H9 (cell line): ENCODE measurements around the gene RPL29. TPM values are rescaled to one million over a fixed set of nuclear protein-coding genes. Genes with fewer than 3 reads are reported as not detected.

Experiments used
- DNase-seq: peaks from one replicate; pipeline ENCODE4 v3.0.0-alpha.2; 2017
- H2AFZ ChIP-seq: one replicate; pipeline ENCODE4 v1.6.1; 2013; ENCODE audit warnings: mild to moderate bottlenecking, low read length, control low read depth, moderate library complexity
- H2AK5ac ChIP-seq: 2 replicates; pipeline ENCODE4 v1.6.1; 2013; ENCODE audit warnings: low read length, control low read depth, mixed read lengths; ENCODE audit not compliant: insufficient read length
- H2BK120ac ChIP-seq: one replicate; pipeline ENCODE4 v1.6.1; 2013; ENCODE audit warnings: low read depth, mild to moderate bottlenecking, low read length, control low read depth, inconsistent platforms; ENCODE audit not compliant: poor library complexity, severe bottlenecking
- H2BK12ac ChIP-seq: 2 replicates; pipeline ENCODE4 v1.6.1; 2013; ENCODE audit warnings: low read length, control low read depth, mixed read lengths, low read depth; ENCODE audit not compliant: insufficient read length
- H2BK15ac ChIP-seq: 2 replicates; pipeline ENCODE4 v1.6.1; 2013; ENCODE audit warnings: low read depth, low read length, control low read depth
- H2BK20ac ChIP-seq: one replicate; pipeline ENCODE4 v1.6.1; 2013; ENCODE audit warnings: low read depth, mild to moderate bottlenecking, low read length, control low read depth, inconsistent platforms; ENCODE audit not compliant: poor library complexity, severe bottlenecking
- H2BK5ac ChIP-seq: 2 replicates; pipeline ENCODE4 v1.6.1; 2013; ENCODE audit warnings: low read length, control low read depth, mixed read lengths; ENCODE audit not compliant: insufficient read length
- H3K14ac ChIP-seq: 2 replicates; pipeline ENCODE4 v1.6.1; 2013; ENCODE audit warnings: low read length, control low read depth; ENCODE audit not compliant: insufficient read depth
- H3K18ac ChIP-seq: 2 replicates; pipeline ENCODE4 v1.6.1; 2013; ENCODE audit warnings: low read depth, mild to moderate bottlenecking, mixed read lengths, low read length, control low read depth; ENCODE audit not compliant: insufficient read length
- H3K23ac ChIP-seq: 2 replicates; pipeline ENCODE4 v1.6.1; 2013; ENCODE audit warnings: low read length, control low read depth, mixed read lengths, low read depth; ENCODE audit not compliant: insufficient read length
- H3K23me2 ChIP-seq: 2 replicates; pipeline ENCODE4 v1.6.1; 2013; ENCODE audit warnings: low read depth, mild to moderate bottlenecking, mixed read lengths, low read length, control low read depth; ENCODE audit not compliant: insufficient read length, poor library complexity, severe bottlenecking
- H3K27ac ChIP-seq: 2 replicates; pipeline ENCODE4 v1.5.1; 2013; ENCODE audit warnings: low read length, control low read depth, mixed read lengths, low read depth; ENCODE audit not compliant: insufficient read length
- H3K27me3 ChIP-seq: 2 replicates; pipeline ENCODE4 v1.6.1; 2013; ENCODE audit warnings: low read length, control low read depth, inconsistent platforms; ENCODE audit not compliant: insufficient read depth
- H3K4ac ChIP-seq: 2 replicates; pipeline ENCODE4 v1.6.1; 2013; ENCODE audit warnings: low read depth, mild to moderate bottlenecking, control low read depth, inconsistent platforms, low read length, moderate library complexity
- H3K4me1 ChIP-seq: 2 replicates; pipeline ENCODE4 v1.6.1; 2013; ENCODE audit warnings: low read length, control low read depth, inconsistent platforms; ENCODE audit not compliant: insufficient read depth
- H3K4me2 ChIP-seq: 2 replicates; pipeline ENCODE4 v1.6.1; 2013; ENCODE audit warnings: low read length, control low read depth, mixed read lengths; ENCODE audit not compliant: insufficient read length, insufficient read depth
- H3K56ac ChIP-seq: 2 replicates; pipeline ENCODE4 v1.6.1; 2013; ENCODE audit warnings: low read depth, mild to moderate bottlenecking, mixed read lengths, low read length, control low read depth; ENCODE audit not compliant: insufficient read length
- H3K79me1 ChIP-seq: 2 replicates; pipeline ENCODE4 v1.6.1; 2013; ENCODE audit warnings: low read depth, mild to moderate bottlenecking, moderate library complexity, low read length, control low read depth, inconsistent platforms; ENCODE audit not compliant: insufficient read depth, poor library complexity, severe bottlenecking
- H3K79me2 ChIP-seq: 2 replicates; pipeline ENCODE4 v1.6.1; 2013; ENCODE audit warnings: low read length, control low read depth, inconsistent platforms; ENCODE audit not compliant: insufficient read depth
- H3K9ac ChIP-seq: 2 replicates; pipeline ENCODE4 v1.6.1; 2013; ENCODE audit warnings: low read length, control low read depth, mixed read lengths; ENCODE audit not compliant: insufficient read length; ENCODE audit errors: extremely low read depth
- H3K9me3 ChIP-seq: one replicate; pipeline ENCODE4 v1.6.1; 2013; ENCODE audit warnings: low read depth, low read length, inconsistent platforms; ENCODE audit not compliant: control insufficient read depth
- H3T11ph ChIP-seq: one replicate; pipeline ENCODE4 v1.6.1; 2013; ENCODE audit warnings: mild to moderate bottlenecking, low read length, control low read depth, inconsistent platforms
- H4K20me1 ChIP-seq: one replicate; pipeline ENCODE4 v1.6.1; 2013; ENCODE audit not compliant: control insufficient read depth, insufficient read length, insufficient read depth
- H4K5ac ChIP-seq: 2 replicates; pipeline ENCODE4 v1.6.1; 2013; ENCODE audit warnings: low read depth, mild to moderate bottlenecking, mixed read lengths, low read length, control low read depth; ENCODE audit not compliant: insufficient read length
- H4K8ac ChIP-seq: replicated peaks from 2 replicates; pipeline ENCODE4 v1.6.1; 2013; ENCODE audit warnings: low read length, control low read depth, mixed read lengths, low read depth; ENCODE audit not compliant: insufficient read length
- H4K91ac ChIP-seq: 2 replicates; pipeline ENCODE4 v1.6.1; 2013; ENCODE audit warnings: low read depth, mild to moderate bottlenecking, moderate library complexity, mixed read lengths, low read length, control low read depth; ENCODE audit not compliant: insufficient read length
- H3K27ac Mint-ChIP-seq, 3 experiments: 2 replicates in 2 of 3; 3 replicates in 1 of 3; pipeline ENCODE4 v1.8.0; 2020 to 2021; ENCODE audit warnings: mixed read lengths in 3 of 3, mild to moderate bottlenecking in 1 of 3, moderate library complexity in 1 of 3
- H3K27me3 Mint-ChIP-seq: 2 replicates; pipeline ENCODE4 v1.8.0; 2021; ENCODE audit warnings: low read depth, mild to moderate bottlenecking, moderate library complexity, mixed read lengths
- H3K36me3 Mint-ChIP-seq, 3 experiments: 2 replicates in 2 of 3; 3 replicates in 1 of 3; pipeline ENCODE4 v1.8.0; 2020 to 2021; ENCODE audit warnings: low read depth in 3 of 3, mixed read lengths in 3 of 3; ENCODE audit not compliant: insufficient read depth in 1 of 3
- H3K4me1 Mint-ChIP-seq, 2 experiments: 2 replicates each; pipeline ENCODE4 v1.8.0; 2020; ENCODE audit warnings: mixed read lengths in 2 of 2
- H3K4me3 Mint-ChIP-seq, 2 experiments: 2 replicates in 1 of 2; 3 replicates in 1 of 2; pipeline ENCODE4 v1.8.0; 2020 to 2021; ENCODE audit warnings: mild to moderate bottlenecking in 2 of 2, mixed read lengths in 2 of 2, moderate library complexity in 1 of 2
- H3K9me3 Mint-ChIP-seq, 2 experiments: 2 replicates in 1 of 2; 3 replicates in 1 of 2; pipeline ENCODE4 v1.8.0; 2020; ENCODE audit warnings: mild to moderate bottlenecking in 2 of 2, mixed read lengths in 2 of 2, moderate library complexity in 1 of 2
- WGBS: extraction: QIAGEN DNeasy Blood & Tissue Kit; methylation state at CpG from one replicate; pipeline ENCODE4 v1.1.7; 2013; ENCODE audit warnings: missing lambda C conversion rate, low lambda C conversion rate, mixed read lengths; ENCODE audit not compliant: insufficient read length; ENCODE audit errors: extremely low coverage; 5-methylcytosine and 5-hydroxymethylcytosine counted together
- total RNA-seq: library from RNA; stranded (reverse); gene quantifications from 2 replicates; pipeline ENCODE4 v1.2.1, GENCODE V29; 2021
- TF ChIP-seq, protein P1 (sequence below): fragments of 200-600 bp; sonication (generic); conservative IDR thresholded peaks from 3 replicates; pipeline ENCODE4 v1.8.0; 2021; ENCODE audit warnings: antibody characterized with exemption, mild to moderate bottlenecking

RPL29 gene
- total RNA-seq, 1 experiment from 2014 or later = 1,592 TPM

DNA sequence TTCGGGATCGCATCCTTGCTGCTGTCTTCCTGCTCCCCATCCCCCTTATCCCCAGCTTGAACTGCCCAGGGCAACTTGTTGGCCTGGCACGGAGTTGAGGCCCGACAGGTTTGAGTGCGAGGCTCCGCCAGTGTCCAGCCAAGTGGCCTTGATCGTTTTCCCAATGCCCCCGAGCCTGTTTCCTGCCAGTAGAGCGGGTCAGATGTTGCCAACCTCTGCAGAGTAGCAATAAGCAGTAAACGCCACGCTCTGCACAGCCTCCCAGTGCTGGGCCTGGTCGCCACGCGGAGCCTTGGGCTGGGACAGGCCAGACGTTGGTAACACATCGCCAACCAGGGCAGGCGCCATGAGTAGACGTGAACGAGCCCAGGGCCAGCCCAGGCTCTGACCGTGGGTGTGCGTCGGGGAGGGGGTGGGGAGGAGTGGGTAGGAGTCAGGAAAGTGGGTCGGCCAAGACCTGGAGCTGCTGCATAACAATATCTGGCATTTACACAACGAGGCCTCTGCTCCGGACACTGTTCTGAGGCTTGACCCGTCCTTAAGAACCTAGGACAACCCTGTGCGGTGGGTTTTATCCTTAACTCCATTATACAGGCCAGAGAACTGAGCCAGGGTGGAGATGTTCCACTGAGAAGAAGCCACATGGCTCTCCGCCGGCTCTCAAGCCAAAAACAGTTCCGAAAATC, 21.3 kb downstream of the RPL29 start:
- no peak overlapping the region for H4K8ac ChIP-seq
- no peaks in the 10 kb centered on the region for H3K79me1 ChIP-seq
- H3K9ac ChIP-seq = no peak overlapping the region
- H2BK120ac ChIP-seq = no peak overlapping the region
- TF ChIP-seq, protein P1, sequence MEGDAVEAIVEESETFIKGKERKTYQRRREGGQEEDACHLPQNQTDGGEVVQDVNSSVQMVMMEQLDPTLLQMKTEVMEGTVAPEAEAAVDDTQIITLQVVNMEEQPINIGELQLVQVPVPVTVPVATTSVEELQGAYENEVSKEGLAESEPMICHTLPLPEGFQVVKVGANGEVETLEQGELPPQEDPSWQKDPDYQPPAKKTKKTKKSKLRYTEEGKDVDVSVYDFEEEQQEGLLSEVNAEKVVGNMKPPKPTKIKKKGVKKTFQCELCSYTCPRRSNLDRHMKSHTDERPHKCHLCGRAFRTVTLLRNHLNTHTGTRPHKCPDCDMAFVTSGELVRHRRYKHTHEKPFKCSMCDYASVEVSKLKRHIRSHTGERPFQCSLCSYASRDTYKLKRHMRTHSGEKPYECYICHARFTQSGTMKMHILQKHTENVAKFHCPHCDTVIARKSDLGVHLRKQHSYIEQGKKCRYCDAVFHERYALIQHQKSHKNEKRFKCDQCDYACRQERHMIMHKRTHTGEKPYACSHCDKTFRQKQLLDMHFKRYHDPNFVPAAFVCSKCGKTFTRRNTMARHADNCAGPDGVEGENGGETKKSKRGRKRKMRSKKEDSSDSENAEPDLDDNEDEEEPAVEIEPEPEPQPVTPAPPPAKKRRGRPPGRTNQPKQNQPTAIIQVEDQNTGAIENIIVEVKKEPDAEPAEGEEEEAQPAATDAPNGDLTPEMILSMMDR = no peak; the same call in 2 of the 3 replicates
- H3K27ac ChIP-seq = no peak overlapping the region
- no CpG with 5 or more reads among the region's 30 CpGs for WGBS
- H3K27ac Mint-ChIP-seq = no peak overlapping the region
- H4K91ac ChIP-seq = no peak overlapping the region
- H3K9me3 ChIP-seq = no peaks in the 10 kb centered on the region
- peaks cover 3% of the 10 kb centered on the region for H4K20me1 ChIP-seq
- H2BK15ac ChIP-seq = no peak overlapping the region
- no peak overlapping the region for H4K5ac ChIP-seq
- H3K4ac ChIP-seq = no peak overlapping the region
- H2BK12ac ChIP-seq = no peak overlapping the region
- peaks cover 15 to 34% of the 10 kb centered on the region in 2 experiments for H3K4me1 Mint-ChIP-seq
- peaks cover 34% of the 10 kb centered on the region for H3K27me3 Mint-ChIP-seq
- H3K14ac ChIP-seq = no peak overlapping the region
- H3K27me3 ChIP-seq = peaks cover 7% of the 10 kb centered on the region; the same call in 1 of the 2 replicates
- H3K23me2 ChIP-seq = peaks cover 10% of the 10 kb centered on the region
- H2AK5ac ChIP-seq = no peak overlapping the region
- no peaks in the 10 kb centered on the region for H3K9me3 Mint-ChIP-seq
- no peaks in the 10 kb centered on the region for H3K79me2 ChIP-seq
- no peak overlapping the region for H3K23ac ChIP-seq
- peak overlapping the region; percentile 87 for H3K4me3 Mint-ChIP-seq
- peak overlapping the region; percentile 30 for H3K18ac ChIP-seq
- H3K56ac ChIP-seq = no peak overlapping the region
- no peak overlapping the region for H2BK20ac ChIP-seq
- no peak overlapping the region for H2BK5ac ChIP-seq
- no peak overlapping the region for H2AFZ ChIP-seq
- H3T11ph ChIP-seq = no peak overlapping the region
- no peaks in the 10 kb centered on the region; a peak in 3 of 7 replicates for H3K36me3 Mint-ChIP-seq
- DNase-seq = no peak
- H3K4me2 ChIP-seq = peak overlapping the region; percentile 64
- H3K4me1 ChIP-seq = peaks cover 12% of the 10 kb centered on the region; the same call in 1 of the 2 replicates
